GM12878 (cell line): ENCODE results near the gene THBD.

ENCODE experiments used
- CBX3 ChIP-seq: fragments of 200-600 bp; sonication (generic); IDR thresholded peaks from 2 replicates; pipeline ENCODE4 v1.6.1; 2016; ENCODE audit warnings: low read depth, borderline replicate concordance
- ELK1 ChIP-seq: IDR thresholded peaks from 2 replicates; pipeline ENCODE4 v1.6.1; 2012; ENCODE audit warnings: low read depth, low read length, improper control_type of control experiment
- NFIC ChIP-seq: IDR thresholded peaks from 2 replicates; pipeline ENCODE4 v1.6.1; 2012; ENCODE audit warnings: low read depth, mild to moderate bottlenecking, inconsistent platforms, low read length, moderate library complexity
- RAD21 ChIP-seq: IDR thresholded peaks from 2 replicates; pipeline ENCODE4 v1.6.1; 2011; ENCODE audit warnings: mild to moderate bottlenecking, low read depth, low read length, moderate library complexity; ENCODE audit not compliant: insufficient read depth
- ZBED1 ChIP-seq: IDR thresholded peaks from 2 replicates; pipeline ENCODE4 v1.6.1; 2016; ENCODE audit warnings: borderline replicate concordance
- ZBTB40 ChIP-seq: fragments of 450-650 bp; IDR thresholded peaks from 2 replicates; pipeline ENCODE4 v1.6.1; 2016; ENCODE audit warnings: mild to moderate bottlenecking, moderate library complexity, borderline replicate concordance

GRCh38 chr20:23058240-23058639 lies 8.8 kb upstream of the THBD start:
- TF ChIP-seq RAD21 (peak; percentile 45; the same call in 1 of the 2 replicates), ZBTB40 (no peak), ELK1 (no peak), ZBED1 (no peak), CBX3 (no peak), NFIC (no peak)
